ENCODE data around the gene MAP3K8.

DNA sequence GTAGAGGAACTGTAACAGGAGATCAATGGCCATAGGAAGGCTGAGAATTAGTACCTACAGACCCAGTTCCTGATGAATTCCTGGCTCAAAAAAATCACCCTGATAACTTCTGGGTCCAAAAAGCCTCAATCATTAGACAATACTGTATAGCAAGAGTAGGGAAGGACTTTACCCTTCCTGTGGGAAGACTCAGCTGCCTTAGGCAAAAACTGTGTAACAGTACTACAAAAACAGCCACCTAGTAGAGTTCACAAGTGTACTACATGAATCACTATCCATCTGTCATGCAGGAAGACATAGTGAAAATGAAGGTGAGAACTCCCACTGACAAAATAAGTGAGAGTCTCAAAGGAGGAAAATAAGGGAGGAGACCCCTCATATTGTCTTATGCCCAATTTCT is 47.6 kb downstream of the MAP3K8 start:
- TF ChIP-seq, protein P1, sequence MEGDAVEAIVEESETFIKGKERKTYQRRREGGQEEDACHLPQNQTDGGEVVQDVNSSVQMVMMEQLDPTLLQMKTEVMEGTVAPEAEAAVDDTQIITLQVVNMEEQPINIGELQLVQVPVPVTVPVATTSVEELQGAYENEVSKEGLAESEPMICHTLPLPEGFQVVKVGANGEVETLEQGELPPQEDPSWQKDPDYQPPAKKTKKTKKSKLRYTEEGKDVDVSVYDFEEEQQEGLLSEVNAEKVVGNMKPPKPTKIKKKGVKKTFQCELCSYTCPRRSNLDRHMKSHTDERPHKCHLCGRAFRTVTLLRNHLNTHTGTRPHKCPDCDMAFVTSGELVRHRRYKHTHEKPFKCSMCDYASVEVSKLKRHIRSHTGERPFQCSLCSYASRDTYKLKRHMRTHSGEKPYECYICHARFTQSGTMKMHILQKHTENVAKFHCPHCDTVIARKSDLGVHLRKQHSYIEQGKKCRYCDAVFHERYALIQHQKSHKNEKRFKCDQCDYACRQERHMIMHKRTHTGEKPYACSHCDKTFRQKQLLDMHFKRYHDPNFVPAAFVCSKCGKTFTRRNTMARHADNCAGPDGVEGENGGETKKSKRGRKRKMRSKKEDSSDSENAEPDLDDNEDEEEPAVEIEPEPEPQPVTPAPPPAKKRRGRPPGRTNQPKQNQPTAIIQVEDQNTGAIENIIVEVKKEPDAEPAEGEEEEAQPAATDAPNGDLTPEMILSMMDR (IDR thresholded peaks at IDR 0.05), result no peak
- no peak for TF ChIP-seq CREM (CRISPR knock-in tag; IDR thresholded peaks at IDR 0.05)
- TF ChIP-seq ETV6 (CRISPR knock-in tag; IDR thresholded peaks at IDR 0.05), result no peak
- TF ChIP-seq ESRRA (CRISPR knock-in tag; IDR thresholded peaks at IDR 0.05; ENCODE audit: borderline replicate concordance), result no peak
- no peak for TF ChIP-seq ATF2 (CRISPR knock-in tag; IDR thresholded peaks at IDR 0.05; ENCODE audit: borderline replicate concordance, low read depth)
- TF ChIP-seq ZNF232 (CRISPR knock-in tag; IDR thresholded peaks at IDR 0.05), result no peak
- no peak for TF ChIP-seq RORB (CRISPR knock-in tag; IDR thresholded peaks at IDR 0.05)
- TF ChIP-seq, protein P2, sequence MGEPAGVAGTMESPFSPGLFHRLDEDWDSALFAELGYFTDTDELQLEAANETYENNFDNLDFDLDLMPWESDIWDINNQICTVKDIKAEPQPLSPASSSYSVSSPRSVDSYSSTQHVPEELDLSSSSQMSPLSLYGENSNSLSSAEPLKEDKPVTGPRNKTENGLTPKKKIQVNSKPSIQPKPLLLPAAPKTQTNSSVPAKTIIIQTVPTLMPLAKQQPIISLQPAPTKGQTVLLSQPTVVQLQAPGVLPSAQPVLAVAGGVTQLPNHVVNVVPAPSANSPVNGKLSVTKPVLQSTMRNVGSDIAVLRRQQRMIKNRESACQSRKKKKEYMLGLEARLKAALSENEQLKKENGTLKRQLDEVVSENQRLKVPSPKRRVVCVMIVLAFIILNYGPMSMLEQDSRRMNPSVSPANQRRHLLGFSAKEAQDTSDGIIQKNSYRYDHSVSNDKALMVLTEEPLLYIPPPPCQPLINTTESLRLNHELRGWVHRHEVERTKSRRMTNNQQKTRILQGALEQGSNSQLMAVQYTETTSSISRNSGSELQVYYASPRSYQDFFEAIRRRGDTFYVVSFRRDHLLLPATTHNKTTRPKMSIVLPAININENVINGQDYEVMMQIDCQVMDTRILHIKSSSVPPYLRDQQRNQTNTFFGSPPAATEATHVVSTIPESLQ (CRISPR knock-in tag; IDR thresholded peaks at IDR 0.05), result no peak
- TF ChIP-seq NR2C2 (CRISPR knock-in tag; IDR thresholded peaks at IDR 0.05), result no peak
- no peak for TF ChIP-seq CBFB (CRISPR knock-in tag; IDR thresholded peaks at IDR 0.05; ENCODE audit: low read depth)
